Activated T-cell treated with anti-CD3 and anti-CD28 coated beads, Interleukin-2, amount 50 U/mL, for 72 hours (primary cell): Measurements from ENCODE around the gene FOXN3. TPM values are rescaled to one million over a fixed set of nuclear protein-coding genes. Genes with fewer than 3 reads are reported as not detected.
A peak's percentile ranks its signal among the peaks of the same experiment; 100 is the strongest.

ENCODE experiments used
- ATAC-seq, 2 donors: fragments of 150-1000 bp; cut with Tn5 transposase; replicated peaks in 1 of 2; 2 replicates each; pipeline ENCODE4 v1.10.0; 2021; ENCODE audit warnings: moderate library complexity in 2 of 2, mild to moderate bottlenecking in 1 of 2
- DNase-seq, 2 donors: peaks; one replicate each; pipeline ENCODE4 v3.0.0; 2021 to 2022; ENCODE audit warnings: mixed read lengths in 1 of 2
- H3K27ac Mint-ChIP-seq: one replicate; pipeline ENCODE4 v1.8.0; 2022; ENCODE audit warnings: mild to moderate bottlenecking, moderate library complexity, mixed read lengths
- H3K27me3 Mint-ChIP-seq: one replicate; pipeline ENCODE4 v1.8.0; 2022; ENCODE audit warnings: low read depth, mixed read lengths
- H3K36me3 Mint-ChIP-seq, 2 donors: one replicate each; pipeline ENCODE4 v1.8.0; 2022; ENCODE audit warnings: mixed read lengths in 2 of 2, mild to moderate bottlenecking in 1 of 2; ENCODE audit not compliant: insufficient read depth in 2 of 2
- H3K4me1 Mint-ChIP-seq: one replicate; pipeline ENCODE4 v1.8.0; 2022; ENCODE audit warnings: low read depth, mixed read lengths
- H3K4me3 Mint-ChIP-seq, 2 donors: one replicate each; pipeline ENCODE4 v1.8.0; 2022; ENCODE audit warnings: mild to moderate bottlenecking in 2 of 2, mixed read lengths in 2 of 2, moderate library complexity in 2 of 2
- H3K9me3 Mint-ChIP-seq, 2 donors: one replicate each; pipeline ENCODE4 v1.8.0; 2022; ENCODE audit warnings: mixed read lengths in 2 of 2
- total RNA-seq, 2 donors: library from RNA; stranded (reverse); gene quantifications; one replicate each; pipeline ENCODE4 v1.2.3, GENCODE V29; 2022

The FOXN3 gene
- total RNA-seq, 2 donors from 2014 or later, result 154 to 157 TPM

DNA sequence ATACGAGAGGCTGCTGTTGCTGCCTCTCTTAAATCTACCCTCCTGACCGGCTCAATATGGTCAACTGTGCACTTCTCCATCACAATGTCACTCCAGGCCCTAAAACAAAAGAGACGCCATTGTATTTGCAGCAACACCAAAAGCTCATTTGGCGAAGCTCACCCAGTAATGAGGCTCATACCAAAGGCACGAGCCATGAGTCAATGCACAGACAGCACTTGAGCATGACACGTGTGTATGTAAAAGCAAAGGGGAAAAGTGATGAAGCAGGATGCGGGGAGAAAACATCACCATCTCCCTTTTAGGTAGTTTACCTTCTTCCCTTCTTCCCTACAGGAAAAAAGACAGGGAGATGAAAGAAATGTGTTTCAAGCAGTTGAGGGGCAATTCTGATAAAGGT lies 150.3 kb downstream of the FOXN3 start:
- Mint-ChIP-seq H3K27ac (no peak overlapping the region), H3K27me3 (no peaks in the 10 kb centered on the region), H3K4me3 (no peak overlapping the region), H3K4me1 (peaks cover 91% of the 10 kb centered on the region), H3K36me3 (peaks cover 2 to 9% of the 10 kb centered on the region in 2 donors), H3K9me3 (no peaks in the 10 kb centered on the region)
- ATAC-seq (no peak), DNase-seq (no peak)

DNA sequence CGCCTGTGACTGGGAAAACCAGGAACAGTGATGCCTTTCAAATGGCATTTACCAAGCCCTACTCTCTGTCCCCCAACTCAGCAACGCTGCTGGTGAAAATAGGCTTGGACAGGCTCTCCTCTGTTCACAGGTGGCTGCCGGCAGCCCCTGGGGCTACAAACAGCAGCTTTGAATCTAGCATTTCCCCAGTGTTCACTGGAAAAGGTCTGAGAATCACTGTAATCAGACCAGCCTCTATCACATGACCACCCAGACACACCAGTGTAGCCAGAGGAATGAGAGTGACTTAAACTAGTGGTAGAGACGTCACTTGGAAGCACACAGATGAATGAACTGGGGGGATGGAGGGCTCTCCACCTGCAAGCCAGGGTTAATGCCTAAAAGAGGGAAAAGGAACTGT lies 151.8 kb downstream of the FOXN3 start:
- Mint-ChIP-seq H3K4me3 (no peak overlapping the region), H3K9me3 (no peaks in the 10 kb centered on the region), H3K27me3 (no peaks in the 10 kb centered on the region), H3K4me1 (peaks cover 83% of the 10 kb centered on the region), H3K27ac (no peak overlapping the region), H3K36me3 (peaks cover 2 to 10% of the 10 kb centered on the region in 2 donors)
- DNase-seq, result no peak
- ATAC-seq, result no peak

DNA sequence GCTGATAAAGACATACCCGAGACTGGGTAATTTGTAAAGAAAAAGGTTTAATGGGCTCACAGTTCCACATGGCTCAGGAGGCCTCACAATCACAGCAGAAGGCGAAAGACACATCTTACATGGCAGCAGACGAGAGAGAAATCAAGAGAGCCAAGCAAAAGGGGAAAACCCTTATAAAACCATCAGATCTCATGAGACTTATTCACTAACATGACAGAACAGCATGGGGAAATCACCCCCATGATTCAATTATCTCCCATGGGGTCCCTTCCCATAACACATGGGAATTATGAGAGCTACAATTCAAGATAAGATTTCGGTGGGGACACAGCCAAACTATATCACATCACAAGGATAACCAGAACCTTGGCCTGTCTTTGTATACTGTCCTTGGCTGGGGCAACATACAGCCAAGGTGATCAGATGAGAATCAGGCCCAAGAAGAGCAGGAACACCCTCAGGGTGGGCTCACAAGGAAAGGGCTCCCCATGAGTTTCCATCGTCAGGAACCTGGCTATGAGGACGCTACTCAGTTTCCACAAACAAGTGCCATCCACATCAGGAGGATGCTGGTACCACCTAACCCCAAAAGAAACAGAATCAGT lies 152.7 kb downstream of the FOXN3 start:
- no peaks in the 10 kb centered on the region for H3K27me3 Mint-ChIP-seq
- H3K4me1 Mint-ChIP-seq, result peaks cover 73% of the 10 kb centered on the region
- DNase-seq (no peak), ATAC-seq (peak; percentile 73 to 74)
- H3K27ac Mint-ChIP-seq, result peak overlapping the region; percentile 68
- no peaks in the 10 kb centered on the region for H3K9me3 Mint-ChIP-seq
- peak overlapping the region; percentile 48 to 65 for H3K4me3 Mint-ChIP-seq
- H3K36me3 Mint-ChIP-seq, result peaks cover 2 to 7% of the 10 kb centered on the region in 2 donors

DNA sequence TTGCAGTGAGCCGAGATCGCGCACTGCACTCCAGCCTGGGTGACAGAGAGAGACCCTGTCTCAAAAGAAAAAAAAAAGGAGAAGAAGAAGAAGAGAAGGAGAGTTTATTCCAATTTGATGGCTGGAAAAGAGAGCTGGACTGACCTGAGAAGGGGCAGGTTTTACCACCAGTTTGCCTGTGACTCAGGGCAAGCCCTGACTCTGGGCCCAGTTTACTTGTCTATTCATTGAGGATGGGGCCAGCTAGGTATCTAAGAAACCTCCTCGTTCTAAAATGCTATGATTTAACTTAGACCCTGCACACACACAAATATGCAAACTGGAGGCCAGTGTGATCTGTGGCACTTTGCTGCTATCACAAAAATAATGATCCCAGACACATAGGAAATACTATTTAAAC lies 155.0 kb downstream of the FOXN3 start:
- Mint-ChIP-seq H3K27me3 (no peaks in the 10 kb centered on the region), H3K36me3 (peaks cover 4 to 15% of the 10 kb centered on the region in 2 donors), H3K9me3 (no peaks in the 10 kb centered on the region), H3K4me1 (peaks cover 61% of the 10 kb centered on the region), H3K27ac (peak overlapping the region; percentile 59), H3K4me3 (no peak overlapping the region)
- DNase-seq (no peak), ATAC-seq (no peak)

DNA sequence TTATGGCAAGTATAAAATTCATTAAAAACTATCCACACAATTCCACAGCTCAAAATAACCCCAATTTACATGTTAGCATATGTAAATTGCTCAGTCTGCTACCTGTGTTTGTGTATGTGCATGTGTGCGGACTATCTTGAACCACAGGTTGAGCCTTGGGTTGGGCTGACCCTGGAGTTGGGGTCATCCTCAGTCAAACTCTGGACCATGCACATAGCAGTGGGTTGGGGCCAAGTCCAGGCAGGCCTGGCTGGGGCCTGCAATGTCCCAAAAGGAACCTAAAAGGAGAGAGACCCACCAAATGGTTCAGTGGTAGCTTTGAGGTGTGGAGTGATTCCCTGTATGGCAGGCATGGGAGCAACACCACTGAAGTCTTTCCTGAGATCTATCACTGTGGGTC lies 156.1 kb downstream of the FOXN3 start:
- DNase-seq (no peak), ATAC-seq (no peak)
- Mint-ChIP-seq H3K27me3 (no peaks in the 10 kb centered on the region), H3K9me3 (no peaks in the 10 kb centered on the region), H3K36me3 (peaks cover 4 to 17% of the 10 kb centered on the region in 2 donors), H3K4me3 (no peak overlapping the region), H3K27ac (no peak overlapping the region), H3K4me1 (peaks cover 49% of the 10 kb centered on the region)

DNA sequence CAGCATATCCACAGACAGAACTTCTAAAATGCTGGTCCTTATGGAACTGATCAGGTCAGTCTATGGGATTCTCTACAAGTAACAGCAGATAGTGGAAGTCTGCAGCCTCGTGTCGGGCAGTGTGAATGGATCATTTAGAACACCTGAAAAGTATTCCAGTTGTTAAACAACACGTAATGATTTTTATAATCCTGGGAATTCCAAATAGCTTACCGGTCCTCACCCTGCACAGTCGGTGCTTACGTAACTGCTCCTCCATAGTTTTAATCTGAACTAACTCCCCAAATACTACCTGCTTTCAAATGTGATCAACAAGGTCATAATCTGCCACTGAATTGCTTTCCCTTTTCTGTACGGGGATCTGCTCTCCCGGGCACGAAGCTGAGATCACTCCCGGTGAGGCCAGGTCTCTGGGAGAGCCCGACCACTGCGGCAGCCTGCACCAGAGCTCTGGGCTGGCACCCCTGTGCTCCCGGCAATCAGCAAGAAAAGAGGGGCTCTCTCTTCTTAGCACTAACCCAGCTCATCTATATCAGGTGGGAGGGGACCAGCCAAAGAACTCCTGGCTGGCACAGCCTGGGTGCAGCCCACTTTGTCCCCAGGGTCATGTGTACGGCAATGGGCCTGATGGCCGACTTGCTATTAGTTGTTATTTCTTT lies 157.0 kb downstream of the FOXN3 start:
- H3K36me3 Mint-ChIP-seq, result peaks cover 4 to 17% of the 10 kb centered on the region in 2 donors

DNA sequence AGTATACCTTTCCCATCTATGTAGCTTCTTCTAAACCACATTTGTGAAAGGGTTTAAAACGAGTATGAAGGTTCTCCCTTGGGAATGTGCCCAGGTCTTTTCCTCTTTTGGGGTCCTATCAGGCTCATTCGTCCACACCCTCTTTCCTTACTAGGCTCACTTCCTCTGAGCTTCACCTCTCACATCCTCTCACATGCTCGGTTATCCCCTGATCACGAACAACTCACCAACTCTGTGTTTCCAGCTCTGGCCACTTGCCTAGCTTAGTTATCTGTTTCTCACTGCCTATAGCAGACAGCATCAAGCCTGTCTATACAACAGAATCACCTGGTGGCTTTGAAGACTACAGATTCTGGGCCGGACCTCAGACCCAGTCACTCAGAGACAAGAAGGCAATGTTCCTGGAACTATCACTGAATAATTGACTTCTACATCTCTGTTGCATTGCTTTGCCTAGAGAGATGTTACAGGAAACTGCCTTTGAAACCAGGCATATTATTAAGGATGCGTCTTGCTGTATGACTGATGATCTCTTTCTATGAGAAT lies 158.2 kb downstream of the FOXN3 start:
- Mint-ChIP-seq H3K9me3 (no peaks in the 10 kb centered on the region), H3K4me3 (no peak overlapping the region), H3K4me1 (peaks cover 28% of the 10 kb centered on the region), H3K27me3 (no peaks in the 10 kb centered on the region), H3K36me3 (peaks cover 2 to 17% of the 10 kb centered on the region in 2 donors), H3K27ac (peak overlapping the region; percentile 19)
- DNase-seq, result no peak
- peak in 1 of 2 donors; percentile 33 for ATAC-seq

More for the DNA sequence above, 157.0 kb downstream of the FOXN3 start:
- Mint-ChIP-seq H3K27ac (no peak overlapping the region), H3K4me3 (no peak overlapping the region), H3K4me1 (peaks cover 41% of the 10 kb centered on the region), H3K27me3 (no peaks in the 10 kb centered on the region), H3K9me3 (no peaks in the 10 kb centered on the region)
- no peak for ATAC-seq
- no peak for DNase-seq

DNA sequence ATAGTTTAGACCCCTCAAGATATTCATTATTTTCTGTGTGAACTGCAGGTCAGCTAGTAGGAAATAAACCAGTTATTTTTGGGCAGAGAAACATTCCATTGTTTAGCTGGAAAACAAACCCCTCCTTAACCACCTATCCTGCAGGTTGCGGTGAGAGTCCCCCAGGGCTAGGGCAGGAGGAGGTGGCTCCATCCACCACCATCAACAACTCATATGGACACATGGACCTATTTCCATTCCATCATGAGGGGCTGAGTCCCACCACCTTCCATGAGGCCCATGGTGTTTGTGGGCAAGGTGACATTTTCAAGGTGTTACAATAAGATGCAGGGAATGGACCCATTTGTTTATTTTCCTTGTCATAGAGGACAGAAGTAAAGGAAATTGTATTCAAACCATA lies 160.1 kb downstream of the FOXN3 start:
- Mint-ChIP-seq H3K9me3 (no peaks in the 10 kb centered on the region), H3K4me1 (peaks cover 12% of the 10 kb centered on the region), H3K36me3 (peaks cover 2 to 30% of the 10 kb centered on the region in 2 donors), H3K27me3 (no peaks in the 10 kb centered on the region), H3K27ac (no peak overlapping the region), H3K4me3 (no peak overlapping the region)
- ATAC-seq (no peak), DNase-seq (no peak)

DNA sequence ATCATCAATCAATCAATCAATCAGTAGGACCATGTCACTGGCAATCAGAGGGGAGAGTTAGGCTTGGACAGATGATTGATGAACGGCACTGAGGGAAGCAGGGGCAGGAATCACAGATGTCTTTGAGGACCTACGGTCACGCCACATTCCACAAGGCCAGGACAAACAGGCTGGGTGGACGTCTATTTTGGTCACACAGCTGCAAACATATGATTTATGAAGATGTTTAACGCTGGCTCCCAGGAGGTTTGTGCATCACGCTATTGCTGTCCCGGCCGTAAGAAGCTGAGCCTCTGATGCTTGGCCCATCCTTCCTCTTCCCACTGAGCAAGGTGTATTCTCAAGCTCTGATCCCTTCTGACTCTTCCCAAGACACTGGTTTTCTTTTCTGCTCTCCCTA lies 160.8 kb downstream of the FOXN3 start:
- DNase-seq (no peak), ATAC-seq (no peak)
- H3K4me1 Mint-ChIP-seq, result peaks cover 9% of the 10 kb centered on the region
- H3K9me3 Mint-ChIP-seq, result no peaks in the 10 kb centered on the region
- no peak overlapping the region for H3K27ac Mint-ChIP-seq
- no peaks in the 10 kb centered on the region for H3K27me3 Mint-ChIP-seq
- H3K36me3 Mint-ChIP-seq, result peaks cover 2 to 29% of the 10 kb centered on the region in 2 donors
- H3K4me3 Mint-ChIP-seq, result no peak overlapping the region

DNA sequence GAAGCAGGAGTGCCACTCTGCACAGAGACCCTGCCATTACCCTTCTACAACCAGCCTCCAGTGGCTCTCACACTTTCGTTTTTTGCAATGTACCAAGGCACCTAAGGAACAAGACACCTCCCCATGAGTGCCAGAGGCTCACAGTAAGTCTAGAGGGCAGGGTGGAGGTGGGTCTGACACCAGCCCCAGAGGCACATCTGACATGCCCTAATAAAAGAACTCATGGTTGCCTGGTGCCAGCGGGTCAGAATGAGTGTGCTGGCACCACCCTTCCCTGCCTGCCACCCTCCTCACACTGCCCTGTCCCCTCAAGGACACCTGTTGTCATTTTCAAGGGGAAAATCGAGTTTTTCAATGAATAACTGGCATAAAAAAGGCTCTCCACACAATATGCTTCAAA lies 161.2 kb downstream of the FOXN3 start:
- peaks cover 0 to 2% of the 10 kb centered on the region in 2 donors for H3K9me3 Mint-ChIP-seq
- H3K4me1 Mint-ChIP-seq, result peaks cover 14% of the 10 kb centered on the region
- H3K27ac Mint-ChIP-seq, result no peak overlapping the region
- H3K4me3 Mint-ChIP-seq, result no peak overlapping the region
- H3K27me3 Mint-ChIP-seq, result no peaks in the 10 kb centered on the region
- no peak for DNase-seq
- no peak for ATAC-seq
- H3K36me3 Mint-ChIP-seq, result peaks cover 2 to 33% of the 10 kb centered on the region in 2 donors

DNA sequence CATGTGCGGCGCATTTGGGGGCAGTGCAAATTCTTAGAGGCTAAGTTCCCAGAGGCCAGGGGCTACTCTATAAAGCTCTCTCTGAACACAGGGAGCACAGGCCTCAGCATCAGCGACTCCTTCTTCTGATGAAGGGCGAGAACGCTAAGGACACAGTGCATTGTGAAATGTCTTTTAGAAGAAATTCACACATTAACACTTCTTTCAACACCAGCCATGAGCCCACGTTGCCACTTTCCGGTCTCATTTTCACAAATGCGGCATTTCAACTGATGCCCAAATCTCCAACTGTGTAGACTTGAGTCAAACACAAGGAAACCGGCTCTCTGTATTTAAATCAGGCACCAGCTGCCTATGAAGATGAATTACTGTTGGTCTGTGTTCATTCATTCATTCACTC lies 162.0 kb downstream of the FOXN3 start:
- H3K4me1 Mint-ChIP-seq, result peaks cover 17% of the 10 kb centered on the region
- ATAC-seq (no peak), DNase-seq (no peak)
- no peaks in the 10 kb centered on the region for H3K27me3 Mint-ChIP-seq
- H3K27ac Mint-ChIP-seq, result no peak overlapping the region
- peaks cover 0 to 4% of the 10 kb centered on the region in 2 donors for H3K9me3 Mint-ChIP-seq
- peaks cover 2 to 36% of the 10 kb centered on the region in 2 donors for H3K36me3 Mint-ChIP-seq
- no peak overlapping the region for H3K4me3 Mint-ChIP-seq

DNA sequence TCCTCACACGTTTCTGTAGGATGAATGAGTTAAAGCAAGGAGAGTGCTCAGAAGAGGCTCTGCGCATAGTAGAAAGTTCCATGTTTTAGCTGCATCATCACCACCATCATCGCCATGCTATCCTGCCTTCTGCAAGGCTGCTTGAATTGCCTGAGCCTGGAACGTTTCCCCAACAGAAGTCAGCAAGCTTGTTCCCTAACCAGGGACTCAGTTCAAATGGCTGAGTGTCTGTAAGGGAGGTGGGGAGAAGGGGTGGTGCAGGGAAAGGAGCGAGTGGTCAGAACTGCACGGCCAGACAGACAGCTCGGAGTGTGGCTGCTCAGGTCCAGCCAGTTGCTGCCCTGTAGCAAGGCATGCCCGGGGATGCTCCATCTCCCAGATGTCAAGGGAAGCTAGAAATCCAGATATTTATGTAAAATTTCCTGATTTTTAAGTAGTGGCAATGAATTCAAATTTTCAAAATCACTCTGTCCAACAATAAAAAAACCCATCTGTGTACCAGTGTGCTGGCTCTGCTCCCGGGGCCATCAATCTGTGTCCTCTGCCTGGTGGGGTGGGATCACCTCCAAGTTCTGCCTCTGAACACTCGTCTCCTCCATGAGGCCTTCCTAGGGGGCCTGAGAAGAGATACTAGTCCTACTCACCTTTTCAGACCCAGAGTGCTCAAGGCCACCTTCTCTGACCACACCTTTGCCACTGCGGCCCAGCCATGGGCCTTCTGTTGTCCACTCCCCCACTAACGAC lies 162.7 kb downstream of the FOXN3 start:
- H3K27me3 Mint-ChIP-seq, result no peaks in the 10 kb centered on the region
- DNase-seq (no peak), ATAC-seq (no peak)
- peaks cover 17% of the 10 kb centered on the region for H3K4me1 Mint-ChIP-seq
- H3K27ac Mint-ChIP-seq, result no peak overlapping the region
- peaks cover 2 to 36% of the 10 kb centered on the region in 2 donors for H3K36me3 Mint-ChIP-seq
- H3K4me3 Mint-ChIP-seq, result no peak overlapping the region
- peaks cover 0 to 4% of the 10 kb centered on the region in 2 donors for H3K9me3 Mint-ChIP-seq

DNA sequence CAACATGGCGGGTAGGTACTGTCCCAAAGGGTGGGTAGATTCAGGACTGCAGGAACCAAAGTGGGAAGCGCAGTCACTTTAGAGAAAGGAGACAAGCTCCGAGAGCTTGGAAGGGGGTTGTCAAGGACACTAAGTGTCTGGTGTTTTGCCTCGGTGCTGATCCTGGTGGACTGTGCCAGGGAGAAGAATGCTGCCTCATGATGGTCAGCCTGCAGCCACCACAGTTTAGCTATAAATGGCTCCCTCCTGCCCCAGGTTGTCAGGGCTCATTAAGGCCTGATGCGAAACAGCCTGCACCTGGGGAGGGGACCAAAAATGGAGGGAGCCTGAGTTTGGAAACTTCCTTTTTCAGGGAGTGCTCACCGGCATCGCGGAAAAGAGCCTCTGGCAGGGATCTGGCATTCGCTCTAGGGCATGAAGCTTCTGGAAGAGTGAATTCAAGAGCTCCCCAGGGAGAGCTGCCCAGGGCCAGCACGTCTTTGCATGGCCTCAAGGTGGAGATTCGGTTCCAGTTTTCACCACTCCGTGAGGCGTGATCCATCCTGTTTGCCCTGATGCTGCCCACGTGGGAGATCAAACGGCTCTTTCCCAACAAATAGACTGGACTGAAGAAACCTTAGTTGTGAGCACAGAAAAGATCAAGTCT lies 164.0 kb downstream of the FOXN3 start:
- H3K4me1 Mint-ChIP-seq, result peaks cover 11% of the 10 kb centered on the region
- DNase-seq (no peak), ATAC-seq (no peak)
- no peak overlapping the region for H3K27ac Mint-ChIP-seq
- no peaks in the 10 kb centered on the region for H3K27me3 Mint-ChIP-seq
- H3K4me3 Mint-ChIP-seq, result no peak overlapping the region
- peaks cover 0 to 4% of the 10 kb centered on the region in 2 donors for H3K9me3 Mint-ChIP-seq
- peaks cover 0 to 32% of the 10 kb centered on the region in 2 donors for H3K36me3 Mint-ChIP-seq
